HG03439 (cell line): ENCODE results near the gene ENTPD8.

Experiments
- ATAC-seq: cut with Tn5 transposase; IDR thresholded peaks from one replicate; pipeline ENCODE4 v1.9.1; 2021; ENCODE audit warnings: mild to moderate bottlenecking, moderate library complexity; ENCODE audit not compliant: unreplicated experiment

The ENTPD8 gene

DNA sequence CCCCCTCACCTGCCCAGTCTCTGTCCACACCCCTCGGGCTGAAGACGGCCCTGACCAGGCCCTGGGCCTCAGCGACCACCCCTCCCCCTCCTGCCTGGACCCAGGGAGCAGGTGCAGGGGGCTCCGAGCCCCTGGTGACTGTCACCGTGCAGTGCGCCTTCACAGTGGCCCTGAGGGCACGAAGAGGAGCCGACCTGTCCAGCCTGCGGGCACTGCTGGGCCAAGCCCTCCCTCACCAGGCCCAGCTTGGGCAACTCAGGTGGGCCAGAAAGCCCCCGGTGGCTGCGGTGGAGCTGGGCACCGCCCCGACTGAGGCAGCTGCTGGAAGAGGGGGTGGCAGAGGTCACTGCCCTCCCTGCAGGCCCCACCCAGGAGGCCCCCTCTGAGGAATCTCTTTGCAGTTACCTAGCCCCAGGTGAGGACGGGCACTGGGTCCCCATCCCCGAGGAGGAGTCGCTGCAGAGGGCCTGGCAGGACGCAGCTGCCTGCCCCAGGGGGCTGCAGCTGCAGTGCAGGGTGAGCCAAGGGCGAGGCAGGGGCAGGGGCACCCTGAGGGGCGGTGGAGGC, 7.7 kb downstream of the ENTPD8 start:
- no peak for ATAC-seq

DNA sequence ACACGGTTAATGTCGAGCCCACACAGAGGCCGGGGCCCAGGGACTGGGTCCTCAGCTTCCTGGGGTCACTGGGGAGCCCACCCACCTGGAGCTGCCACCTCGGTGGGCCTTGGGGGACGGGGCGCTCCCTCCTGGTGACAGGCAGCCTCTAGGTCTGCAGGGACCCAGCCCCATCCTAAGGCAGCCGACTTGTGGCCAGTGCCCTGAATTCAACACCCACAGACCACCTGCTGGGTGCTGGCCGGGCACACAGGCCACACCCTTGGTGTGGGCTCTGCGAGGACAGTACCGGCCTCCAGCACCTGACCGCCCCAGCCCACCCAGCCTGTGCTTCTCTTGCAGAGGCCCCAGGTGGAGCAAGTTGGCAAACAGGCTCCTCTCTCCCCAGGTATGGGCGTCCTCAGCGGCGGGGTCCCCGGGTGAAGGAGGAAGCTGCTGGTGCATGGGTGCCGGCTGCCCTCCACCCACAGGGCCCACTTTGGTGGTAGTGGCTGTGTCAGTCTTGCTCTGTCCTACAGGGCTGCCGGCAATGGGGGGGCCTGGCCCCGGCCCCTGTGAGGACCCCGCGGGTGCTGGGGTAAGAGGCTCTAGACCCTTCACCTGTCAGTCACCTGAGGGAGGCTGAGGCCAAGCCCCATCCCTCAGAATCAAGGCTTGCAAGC, 8.3 kb downstream of the ENTPD8 start:
- ATAC-seq, result no peak

DNA sequence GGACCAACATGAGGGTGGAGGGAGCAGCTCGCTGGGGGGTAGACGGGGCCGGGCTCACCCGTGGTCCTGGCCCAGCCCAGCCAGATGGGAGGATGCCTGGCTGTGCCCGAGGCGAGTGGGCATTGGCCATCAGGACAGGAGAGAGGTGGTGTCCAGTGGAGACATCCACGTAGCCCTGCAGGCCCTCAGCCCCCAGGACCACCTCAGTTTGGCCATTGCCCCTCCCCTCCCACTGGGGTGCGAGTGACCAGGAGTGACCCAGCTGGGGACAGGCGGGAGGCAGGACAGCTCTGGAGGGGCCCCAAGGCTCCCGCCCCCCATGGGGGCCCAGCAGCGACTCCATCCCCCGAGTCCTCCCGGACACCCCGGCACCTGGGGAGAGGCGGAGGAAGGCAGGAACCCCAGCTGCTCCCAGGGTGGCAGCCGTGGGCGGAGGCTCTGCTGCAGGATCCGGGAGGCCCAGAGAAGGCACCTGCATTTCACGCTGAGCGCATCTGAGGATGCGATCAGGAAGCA, 9.7 kb downstream of the ENTPD8 start:
- ATAC-seq, result no peak

DNA sequence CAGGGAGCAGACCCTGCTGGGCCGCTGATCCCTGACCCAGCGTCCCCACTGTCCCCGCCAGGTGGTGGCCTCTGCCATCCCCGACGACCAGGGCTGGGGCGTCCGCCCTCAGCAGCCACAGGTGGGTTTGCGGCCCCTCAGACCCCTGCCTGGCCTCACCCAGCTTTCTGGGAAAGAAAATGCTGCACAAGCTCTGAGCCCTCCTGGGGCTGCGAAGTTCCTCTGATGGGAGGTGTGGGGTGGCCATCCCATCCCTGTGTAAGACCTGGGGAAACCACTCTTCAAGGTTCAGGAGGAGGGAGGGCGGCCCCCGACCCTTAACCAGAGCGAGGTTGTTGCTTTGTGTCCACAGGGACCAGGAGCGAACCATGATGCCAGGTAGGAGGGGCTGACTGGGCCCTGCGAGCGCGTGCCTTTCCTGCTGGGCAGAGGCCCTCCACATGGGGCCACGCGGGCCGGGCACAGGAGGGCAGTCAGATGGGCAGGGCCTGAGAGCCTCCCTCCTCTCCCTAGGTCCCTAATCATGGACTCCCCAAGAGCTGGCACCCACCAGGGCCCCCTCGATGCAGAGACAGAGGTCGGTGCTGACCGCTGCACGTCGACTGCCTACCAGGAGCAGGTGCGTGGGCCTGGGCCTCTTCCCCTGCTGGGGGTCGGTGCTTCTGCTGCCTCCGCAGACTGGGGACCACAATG, 10.3 kb downstream of the ENTPD8 start:
- no peak for ATAC-seq

DNA sequence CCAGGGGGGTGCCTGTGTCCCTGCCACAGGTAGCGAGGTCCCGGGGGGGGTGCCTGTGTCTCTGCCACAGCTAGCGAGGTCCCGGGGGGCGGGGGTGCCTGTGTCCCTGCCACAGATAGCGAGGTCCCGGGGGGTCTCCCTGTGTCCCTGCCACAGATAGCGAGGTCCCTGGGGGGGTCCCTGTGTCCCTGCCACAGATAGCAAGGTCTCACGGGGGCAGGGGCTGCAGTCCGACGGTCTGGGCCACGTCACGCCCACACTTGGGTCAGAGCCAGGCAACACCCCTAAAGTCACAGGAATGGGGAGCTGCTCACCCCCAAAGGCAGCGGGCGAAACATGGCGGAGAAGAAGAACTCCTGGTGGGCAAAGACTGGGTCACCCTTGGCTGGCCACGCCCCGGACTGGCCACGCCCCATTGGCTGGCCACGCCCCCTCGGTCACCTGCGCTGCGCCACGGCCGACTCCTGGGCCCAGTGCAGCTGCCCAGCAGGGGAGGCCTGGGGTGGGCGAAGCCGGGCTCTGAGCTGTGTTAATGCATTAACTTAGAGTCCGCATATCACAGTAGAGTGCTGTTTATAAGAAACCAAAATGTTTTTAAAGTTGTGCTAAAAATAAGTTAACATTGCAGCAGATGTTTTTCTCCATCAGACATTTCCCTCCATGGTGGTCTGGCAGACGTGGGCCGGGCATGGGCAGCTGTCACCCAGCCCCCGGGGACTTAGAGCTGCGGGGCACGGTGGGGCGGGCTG, 11.0 kb downstream of the ENTPD8 start:
- no peak for ATAC-seq

DNA sequence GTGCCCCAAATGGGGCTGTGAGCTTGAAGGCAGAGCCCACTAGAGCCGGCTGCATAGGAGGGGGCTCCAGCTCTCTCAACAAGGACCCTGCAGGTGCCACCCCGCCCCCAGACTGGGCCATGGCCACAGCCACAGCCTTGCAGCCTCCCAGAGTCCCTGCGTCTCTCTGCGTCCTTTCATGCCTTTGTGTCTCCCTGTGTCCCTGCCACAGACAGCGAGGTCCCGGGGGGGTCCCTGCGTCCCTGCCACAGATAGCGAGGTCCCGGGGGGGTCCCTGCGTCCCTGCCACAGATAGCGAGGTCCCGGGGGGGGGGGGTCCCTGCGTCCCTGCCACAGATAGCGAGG, 11.6 kb downstream of the ENTPD8 start:
- no peak for ATAC-seq

DNA sequence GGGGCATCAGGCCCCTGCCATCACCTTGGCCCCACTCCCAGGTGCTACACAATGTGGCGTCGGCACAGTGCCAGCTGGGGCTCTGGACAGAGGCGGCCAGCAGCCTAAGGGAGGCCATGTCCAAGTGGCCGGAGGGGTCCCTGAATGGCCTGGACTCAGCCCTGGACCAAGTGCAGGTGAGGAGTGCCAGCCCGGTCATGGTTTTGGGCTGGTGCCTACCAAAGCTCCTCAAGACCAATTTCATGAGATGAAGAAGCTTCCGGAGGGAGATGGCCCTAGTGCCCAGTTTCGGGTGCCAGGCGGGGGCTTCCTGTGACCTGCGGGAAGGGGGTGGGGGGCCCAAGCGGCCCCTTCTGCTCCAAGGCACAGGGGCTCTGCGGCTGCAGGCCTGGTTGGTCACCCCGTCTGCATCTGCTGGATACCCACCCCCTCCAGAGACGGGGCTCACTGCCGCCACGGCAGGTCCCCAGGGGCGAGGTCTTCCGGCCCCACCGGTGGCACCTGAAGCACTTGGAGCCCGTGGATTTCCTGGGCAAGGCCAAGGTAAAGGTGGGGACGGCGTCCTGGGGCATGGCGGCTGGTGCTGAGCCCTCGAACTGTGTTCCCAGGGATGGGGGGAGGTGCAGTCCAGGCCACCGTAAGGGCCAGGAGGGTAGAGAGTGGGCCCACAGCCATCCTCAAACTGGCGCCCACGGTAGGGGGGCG, 12.2 kb downstream of the ENTPD8 start:
- ATAC-seq, result no peak

DNA sequence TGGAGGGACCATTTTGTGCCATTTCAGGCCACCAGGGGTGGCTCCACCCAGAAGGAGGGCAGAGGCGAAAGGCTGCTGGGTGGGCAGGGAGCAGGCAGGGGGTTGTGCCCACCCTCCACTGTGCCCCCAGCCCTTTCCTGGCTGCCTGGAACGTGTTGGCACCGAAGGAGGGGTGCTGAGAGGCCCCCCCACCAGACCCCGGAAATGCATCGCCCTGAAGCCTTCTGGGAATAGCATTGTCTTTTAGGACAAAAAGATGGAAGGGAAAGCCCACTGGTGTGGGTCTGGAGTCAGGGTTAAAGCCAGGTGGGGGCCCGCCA, 12.9 kb downstream of the ENTPD8 start:
- no peak for ATAC-seq

DNA sequence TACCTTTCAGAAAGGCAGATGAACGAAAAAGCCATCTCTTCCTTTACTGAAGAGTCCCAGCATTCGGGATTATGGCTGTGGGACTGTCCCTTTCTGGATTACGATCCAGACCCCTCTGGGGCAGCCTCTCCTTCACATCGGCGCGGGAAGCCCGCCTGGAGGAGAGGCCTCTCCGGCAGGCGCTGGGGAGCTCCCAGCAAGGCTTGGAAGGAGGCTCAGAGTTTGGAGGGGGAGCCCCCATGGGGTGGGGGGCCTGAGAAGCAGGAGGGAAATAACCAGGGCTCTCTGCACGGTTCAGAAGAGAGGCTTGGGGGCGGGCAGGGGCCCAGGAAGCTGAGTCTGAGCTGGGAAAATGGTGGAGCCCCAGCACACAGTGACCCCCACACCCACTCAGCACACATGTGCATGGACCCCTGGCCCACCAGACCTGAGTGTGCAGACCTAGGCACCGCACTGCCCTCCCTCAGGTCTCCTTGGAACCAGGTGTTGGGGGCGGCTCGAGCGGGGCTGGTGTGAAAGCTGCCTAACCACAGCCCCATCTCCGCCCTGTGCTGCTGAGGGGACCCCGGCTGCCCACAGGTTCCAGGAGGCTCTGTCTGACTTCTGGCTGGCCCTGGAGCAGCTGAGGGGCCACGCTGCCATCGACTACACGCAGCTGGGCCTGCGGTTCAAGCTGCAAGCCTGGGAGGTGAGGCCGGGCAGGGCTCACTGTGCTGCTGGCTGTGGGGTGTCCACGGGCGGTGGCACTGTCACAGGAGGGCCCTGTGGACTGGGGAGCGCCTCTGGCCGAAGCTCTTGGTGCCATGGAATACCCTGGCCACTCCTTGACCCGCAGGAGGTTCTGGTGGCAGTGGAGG, 13.5 kb downstream of the ENTPD8 start:
- ATAC-seq, result no peak

DNA sequence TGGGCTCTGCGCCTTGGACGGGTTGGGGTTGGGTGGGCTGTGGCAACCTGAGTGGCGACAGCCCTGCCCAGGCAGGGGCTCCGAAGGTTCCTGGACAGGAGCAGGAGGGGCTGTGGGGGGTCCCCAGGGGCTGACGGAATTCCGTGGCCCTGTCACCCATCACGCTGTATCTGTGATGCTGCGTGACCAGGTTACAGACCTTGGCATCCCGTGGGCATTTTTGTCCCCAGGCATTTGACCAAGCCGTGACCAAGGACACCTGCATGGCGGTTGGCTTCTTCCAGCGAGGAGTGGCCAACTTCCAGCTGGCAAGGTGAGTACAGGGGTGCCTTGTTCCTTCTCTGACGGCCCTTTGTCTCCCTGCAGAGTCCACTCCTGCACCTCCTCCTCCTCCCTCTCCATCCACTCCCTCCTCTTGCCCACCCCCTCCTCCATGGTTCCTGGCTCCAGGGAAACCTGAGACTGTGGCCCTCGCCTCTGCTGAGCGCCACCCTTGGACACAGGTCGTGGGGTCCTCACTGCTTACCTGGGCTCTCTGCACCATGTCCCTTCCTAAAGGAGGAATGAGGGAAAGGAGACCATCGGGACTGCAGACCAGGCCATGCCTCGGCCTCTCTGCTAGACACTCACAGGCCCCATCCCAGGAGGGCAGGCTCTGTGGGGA, 15.0 kb downstream of the ENTPD8 start:
- no peak for ATAC-seq

DNA sequence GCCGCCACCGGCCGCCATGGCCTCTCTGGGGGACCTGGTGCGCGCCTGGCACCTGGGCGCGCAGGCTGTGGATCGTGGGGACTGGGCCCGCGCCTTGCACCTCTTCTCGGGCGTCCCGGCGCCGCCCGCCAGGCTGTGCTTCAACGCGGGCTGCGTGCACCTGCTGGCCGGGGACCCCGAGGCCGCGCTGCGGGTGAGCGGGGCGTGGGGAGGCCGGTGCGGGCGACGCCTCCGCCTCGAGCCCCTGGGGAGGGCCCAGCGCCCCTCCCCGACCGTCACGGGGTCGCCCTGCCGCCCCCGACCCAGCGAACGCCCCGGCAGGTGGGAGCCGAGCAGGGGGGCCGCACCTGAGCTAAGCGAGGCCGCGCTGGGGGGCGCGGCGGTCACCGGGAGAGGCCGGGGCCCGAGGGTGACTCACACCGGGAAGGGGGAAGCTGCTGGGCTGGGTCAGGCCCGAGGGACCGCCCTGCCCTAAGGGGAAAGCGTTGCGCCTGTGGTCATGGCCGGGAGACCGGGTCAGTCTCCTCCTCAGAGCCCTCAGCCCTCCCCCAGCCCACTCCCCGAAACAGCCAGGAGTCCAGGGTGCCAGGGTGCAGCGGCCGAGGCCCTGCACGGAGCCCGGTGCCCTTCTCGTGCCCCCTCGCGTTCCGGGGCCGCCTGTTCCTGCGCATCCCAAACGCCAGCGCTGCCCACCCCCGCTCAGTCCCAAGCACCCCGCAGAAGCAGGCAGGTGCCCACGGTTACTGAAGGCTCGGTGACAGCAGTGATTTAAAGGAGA, 17.5 kb downstream of the ENTPD8 start:
- peak; percentile 35 for ATAC-seq

DNA sequence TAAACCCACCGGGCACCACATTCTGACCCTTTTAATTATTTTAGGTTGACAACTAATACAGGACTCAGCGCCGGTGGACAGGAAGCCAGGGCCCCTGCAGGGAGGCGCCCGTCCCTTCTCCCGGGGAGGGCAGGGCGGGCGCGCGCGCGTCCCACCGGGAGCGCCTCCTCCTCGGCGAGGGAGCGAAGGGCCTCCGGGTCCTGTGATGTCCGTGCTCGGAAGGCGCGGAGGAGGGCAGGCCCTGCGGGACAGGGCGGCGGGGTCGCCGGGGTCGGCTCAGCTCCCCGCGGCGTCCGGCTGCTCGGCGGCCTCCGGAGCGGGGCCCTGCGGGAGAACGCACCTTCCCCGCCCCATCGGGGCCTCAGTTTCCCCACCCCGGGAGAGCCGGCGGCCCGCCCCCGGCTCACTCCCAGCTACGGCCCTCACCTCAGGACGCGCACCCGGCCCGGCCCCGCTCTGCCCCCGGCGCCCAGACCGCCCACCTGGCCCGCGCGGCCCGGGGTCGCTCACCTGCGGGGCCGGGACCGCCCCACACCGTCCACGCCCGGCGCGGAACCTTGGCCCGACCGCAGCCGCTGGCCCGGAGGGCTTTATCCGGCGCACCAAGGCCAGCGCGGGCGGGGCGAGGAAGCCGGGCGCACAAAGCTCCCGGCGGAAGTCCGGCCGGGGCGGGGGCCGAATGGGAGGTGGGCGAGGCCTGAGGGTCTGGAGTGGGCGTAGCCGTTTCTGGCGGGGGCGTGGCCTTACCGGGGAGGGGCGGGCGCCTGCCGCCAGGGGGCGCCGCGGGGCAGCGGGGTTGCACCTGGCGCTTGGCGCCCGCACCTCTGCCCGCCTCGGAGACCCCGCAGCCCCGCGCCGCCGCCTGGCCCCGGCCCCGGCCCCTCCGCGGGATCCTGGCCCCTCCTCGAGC, 18.3 kb downstream of the ENTPD8 start, which contains the start of the genes EXD3 and NOXA1:
TSS of gene EXD3 (minus strand) at position 559 of the 910 bp plus-strand sequence. CDS start 27,805 bp downstream, outside the sequence.
TSS of gene NOXA1 (plus strand) at position 790 of the 910 bp plus-strand sequence. CDS start 137 bp downstream, outside the sequence.
- peak; percentile 84 for ATAC-seq

DNA sequence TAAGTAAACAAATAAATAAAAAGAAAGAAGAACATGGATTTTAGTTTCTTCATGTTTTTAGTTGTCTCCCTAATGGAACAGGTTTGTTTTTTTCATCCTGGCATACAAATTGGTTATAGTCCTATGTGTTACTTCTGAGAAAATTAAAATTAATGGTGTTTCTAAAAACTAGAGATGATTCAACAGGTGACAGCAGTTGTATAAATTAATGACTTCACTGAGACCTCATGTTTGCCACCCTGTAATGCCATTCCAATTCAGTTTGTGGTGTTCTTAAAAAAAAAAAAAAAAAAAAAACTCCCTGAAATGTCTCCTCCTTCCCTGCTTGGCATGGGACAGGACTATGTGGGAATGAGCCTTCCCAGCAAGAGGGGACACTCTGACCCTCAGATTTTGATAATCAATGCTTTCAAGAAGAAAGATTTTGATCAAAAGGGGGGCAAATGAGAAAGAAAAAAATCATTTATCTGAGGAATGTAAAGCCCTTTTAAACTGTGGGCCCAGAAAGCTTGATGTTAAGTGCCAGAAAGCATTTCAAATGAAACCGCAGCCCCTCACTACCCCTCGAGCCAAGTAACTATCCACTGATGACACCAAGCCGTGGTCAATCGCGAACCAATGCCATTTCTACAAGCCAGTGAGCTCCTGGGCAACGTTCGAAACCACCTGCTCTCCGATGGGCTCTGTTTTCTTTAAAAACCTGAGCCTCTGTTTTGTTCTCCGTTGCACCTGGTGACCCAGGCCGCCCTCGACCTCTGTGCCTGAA, 19.1 kb downstream of the ENTPD8 start:
- ATAC-seq, result no peak

DNA sequence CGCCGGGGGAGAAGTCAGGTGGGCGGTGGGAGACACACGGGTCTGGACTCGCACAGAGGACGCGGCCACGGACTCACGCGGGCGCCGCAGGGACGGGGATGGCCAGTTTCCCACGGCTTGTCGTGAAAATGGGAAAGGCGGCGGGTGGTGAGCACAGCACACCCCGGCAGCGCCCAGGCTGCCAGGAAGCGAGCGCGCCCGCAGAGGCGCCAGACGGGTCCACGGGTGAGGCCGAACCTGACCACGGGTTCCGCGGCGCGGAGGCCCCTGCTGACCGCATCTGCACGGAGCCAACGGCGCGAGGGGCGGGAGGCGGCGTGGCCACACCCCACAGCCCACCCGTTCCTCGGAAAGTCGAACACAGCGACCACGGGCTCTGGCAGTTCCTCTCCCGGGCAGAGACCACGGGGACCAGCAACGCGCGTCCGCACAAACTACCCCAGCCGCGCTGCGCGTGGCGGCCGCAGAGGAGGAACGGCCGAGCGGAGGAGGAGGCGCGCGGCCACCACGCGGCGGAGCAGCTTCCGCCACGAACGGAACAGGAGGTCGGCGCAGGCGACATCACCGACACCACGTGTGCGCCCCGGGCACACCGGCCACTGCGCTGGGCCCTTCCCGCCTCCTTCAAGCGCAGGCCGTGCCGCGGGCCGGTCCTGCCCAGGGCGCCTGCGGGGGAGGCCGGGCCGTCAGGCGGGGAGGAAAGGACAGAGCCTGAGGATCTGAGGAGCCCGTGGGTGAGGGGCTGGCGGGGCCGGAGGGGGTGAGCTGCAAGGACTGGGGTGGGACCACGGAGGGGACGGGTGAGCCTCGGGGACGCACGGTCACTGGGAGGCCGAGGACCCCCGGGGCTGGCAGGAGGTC, 23.8 kb downstream of the ENTPD8 start:
- ATAC-seq, result no peak

DNA sequence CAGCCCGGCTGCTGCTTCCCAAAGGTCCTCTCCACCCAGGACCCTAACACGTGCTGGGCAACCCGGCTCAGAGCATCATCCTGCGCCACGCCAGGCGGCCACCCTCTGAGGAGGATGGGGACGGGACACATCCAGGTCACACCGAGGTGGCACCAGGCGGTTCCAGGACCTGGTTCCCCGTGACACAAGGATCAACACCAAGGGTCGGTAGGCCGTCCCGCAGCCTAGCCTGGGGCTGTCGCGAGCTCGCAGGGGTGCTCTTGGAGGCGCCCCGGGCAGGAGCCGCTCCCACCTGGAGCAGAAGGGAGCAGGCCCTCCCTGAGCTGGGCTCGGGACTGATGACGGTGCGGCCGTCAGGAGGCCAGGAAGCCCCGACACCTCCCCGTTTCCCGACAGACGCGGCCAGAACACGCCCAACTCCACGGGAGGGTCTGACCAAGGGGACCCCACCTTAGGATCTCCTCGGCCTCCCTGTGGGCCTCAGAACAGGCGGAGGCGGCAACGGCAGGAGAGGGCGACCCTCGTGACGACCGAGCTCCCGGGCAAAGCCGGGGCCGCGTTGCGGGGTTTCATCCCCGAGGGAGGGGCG, 24.5 kb downstream of the ENTPD8 start:
- ATAC-seq, result no peak
